Skin epidermis (tissue), 12 donors: Measurements from ENCODE around the gene TMEM37.
A peak's percentile ranks its signal among the peaks of the same experiment; 100 is the strongest.

Experiments
- H3K27ac ChIP-seq, 21 experiments: fragments of 200-600 bp; sonication (generic) in 11 of 21; one replicate each; pipeline ENCODE4 v1.5.0; 2020; ENCODE audit warnings: mild to moderate bottlenecking in 3 of 21, inconsistent platforms in 2 of 21, moderate library complexity in 2 of 21
- H3K4me3 ChIP-seq, 7 experiments: fragments of 200-600 bp; sonication (generic) in 2 of 7; one replicate each; pipeline ENCODE4 v1.5.0; 2020; ENCODE audit warnings: inconsistent platforms in 2 of 7, mild to moderate bottlenecking in 2 of 7, moderate library complexity in 1 of 7

TMEM37 gene

DNA sequence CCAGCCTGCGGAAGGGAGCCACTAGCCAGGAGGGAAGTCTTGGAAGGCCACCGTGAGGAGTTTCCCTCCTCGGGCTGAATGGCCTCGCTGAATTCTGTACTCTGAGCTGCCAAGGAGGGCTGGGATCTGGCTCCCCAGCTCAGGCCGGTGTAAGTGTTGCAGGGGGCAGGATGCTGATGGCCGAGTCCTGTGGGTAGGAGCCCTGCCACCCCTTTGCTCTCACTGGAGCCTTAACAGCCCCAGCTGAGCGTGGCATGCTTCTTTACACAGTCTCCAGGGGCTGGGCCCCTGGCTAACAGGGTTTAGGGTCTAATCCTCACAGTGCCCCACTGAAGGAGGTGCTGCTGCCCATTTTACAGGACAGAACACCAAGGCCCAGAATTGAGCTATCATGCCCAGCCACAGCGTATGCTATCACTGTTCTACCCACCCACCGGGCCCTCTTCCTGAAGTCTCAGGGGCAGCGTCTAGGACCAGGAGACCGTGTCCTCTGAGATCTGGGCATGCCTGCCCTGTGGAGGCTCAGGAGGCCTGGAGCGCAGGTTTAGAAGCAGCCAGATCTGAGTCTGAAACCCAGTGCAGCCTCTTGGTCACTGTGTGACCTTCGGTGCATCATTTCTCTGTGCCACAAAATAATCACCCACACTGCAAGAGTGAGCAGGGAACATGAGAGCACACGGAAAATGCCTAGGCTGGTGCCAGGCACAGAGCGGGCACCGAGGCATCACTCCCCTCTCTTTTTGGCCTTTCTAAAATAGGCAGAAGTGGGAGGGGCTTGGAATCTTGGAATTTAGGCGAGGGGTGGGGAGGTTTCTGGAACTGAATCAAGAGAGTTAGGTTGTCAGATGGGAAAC, 42.9 kb downstream of the TMEM37 start:
- Histone ChIP-seq H3K4me3 (no peak overlapping the region), H3K27ac (no peak overlapping the region)

DNA sequence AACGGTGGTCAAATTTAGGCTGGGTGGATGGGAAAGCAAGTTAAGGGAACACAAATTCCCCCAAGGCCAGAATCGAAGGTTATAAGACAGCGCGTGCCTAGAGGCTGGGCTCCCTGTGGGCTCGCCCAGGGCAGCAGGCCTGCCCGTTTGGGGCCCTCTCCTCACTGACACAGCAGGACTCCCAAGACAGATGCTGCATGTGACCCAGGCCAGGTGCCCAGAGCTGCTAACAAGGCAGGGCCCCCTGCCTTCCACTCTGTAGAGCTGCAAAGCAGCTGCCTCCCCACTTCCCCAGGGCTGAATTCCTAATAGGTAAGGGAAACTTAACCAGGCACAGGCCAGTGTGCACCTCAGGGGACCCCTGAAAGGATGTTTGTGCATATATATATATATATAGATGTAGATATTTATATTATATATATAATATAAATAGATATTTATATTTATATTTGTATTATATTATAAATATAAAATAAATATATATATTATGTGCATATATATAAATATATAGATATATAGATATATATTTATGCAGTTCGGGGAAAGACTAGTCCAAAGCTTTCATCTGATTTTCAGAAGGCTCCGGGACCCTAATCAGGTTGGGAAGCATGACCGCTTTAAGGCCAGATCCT, 43.7 kb downstream of the TMEM37 start:
- no peak overlapping the region for H3K4me3 ChIP-seq
- no peak overlapping the region for H3K27ac ChIP-seq

DNA sequence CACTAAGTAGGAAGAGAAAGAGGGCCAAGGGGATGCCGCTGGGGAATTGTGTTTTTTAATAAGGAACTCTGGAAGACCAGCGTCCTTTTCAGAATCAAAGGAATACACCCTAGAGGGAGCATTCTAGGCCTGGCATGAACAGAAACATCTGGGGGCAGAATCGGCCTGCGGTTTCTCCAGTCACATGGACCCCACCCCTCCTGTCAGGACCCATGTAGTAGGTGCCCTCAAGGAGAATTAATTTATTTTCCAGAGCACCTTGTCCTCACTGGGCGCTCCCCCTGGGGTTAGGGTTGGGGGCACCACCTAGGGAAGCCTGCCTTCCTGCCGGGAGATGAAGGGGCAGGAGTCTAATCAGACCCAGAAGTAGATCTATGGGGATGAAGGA, 44.2 kb downstream of the TMEM37 start:
- H3K4me3 ChIP-seq = no peak overlapping the region
- peak overlapping the region in 1 of 21 experiments; percentile 20 for H3K27ac ChIP-seq

DNA sequence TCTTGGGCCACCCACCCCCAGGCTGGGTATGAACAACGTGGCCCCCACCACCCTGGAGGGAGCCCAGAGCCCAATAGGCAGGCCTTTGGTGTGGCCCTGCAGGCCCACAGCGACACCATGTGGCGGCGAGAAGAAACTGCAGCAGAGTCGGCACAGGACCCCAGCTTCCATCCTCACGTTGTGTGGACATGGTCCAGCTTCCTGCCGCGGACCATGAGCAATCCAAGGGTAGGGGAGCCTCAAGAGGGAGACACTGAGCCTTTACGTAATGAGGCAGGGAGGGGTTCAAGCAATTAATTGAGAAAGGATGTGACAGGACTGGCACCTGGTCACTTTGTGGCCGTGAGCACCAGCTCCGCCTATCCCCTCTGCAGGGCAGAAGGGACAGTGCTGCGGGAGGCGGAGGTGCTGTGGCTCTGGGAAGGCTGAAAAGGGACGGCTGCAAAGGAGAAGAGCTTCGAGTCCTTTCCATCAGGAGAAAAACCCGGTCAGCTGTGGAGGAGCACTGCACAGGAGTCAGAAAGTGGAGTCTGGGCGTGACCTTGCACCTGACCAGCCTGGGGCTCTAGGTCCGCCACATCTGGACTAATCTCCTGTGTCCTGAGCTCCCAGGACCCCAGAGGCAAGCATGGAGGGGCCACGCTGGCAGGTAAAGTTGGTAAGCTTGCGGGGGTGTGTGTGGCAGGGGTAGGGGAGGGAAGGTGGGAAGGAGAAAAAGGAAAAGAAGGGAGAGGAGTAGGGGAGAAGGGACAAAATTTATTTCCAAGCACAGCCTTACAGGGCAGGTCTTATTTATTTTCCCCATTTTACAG, 44.9 kb downstream of the TMEM37 start:
- H3K4me3 ChIP-seq = no peak overlapping the region
- H3K27ac ChIP-seq = no peak overlapping the region

DNA sequence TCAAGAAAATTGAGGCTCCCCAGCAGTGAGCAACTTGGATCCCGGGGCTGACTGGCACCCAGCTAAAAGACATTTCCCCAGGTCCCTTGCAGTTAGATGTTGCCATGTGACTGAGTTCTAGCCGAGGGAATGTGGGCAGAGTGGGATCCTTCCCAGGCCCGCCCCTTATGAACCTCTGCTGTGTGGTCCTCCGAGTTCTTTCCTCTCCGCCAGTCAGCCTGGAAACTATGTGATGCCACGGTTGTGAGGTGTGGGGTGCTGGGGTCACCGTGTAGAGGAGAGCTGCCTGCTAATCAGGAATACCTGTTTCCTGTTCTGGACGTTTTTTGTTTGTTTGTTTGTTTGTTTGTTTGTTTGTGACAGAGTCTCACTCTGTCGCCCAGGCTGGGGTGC, 45.5 kb downstream of the TMEM37 start:
- Histone ChIP-seq H3K27ac (no peak overlapping the region), H3K4me3 (no peak overlapping the region)

DNA sequence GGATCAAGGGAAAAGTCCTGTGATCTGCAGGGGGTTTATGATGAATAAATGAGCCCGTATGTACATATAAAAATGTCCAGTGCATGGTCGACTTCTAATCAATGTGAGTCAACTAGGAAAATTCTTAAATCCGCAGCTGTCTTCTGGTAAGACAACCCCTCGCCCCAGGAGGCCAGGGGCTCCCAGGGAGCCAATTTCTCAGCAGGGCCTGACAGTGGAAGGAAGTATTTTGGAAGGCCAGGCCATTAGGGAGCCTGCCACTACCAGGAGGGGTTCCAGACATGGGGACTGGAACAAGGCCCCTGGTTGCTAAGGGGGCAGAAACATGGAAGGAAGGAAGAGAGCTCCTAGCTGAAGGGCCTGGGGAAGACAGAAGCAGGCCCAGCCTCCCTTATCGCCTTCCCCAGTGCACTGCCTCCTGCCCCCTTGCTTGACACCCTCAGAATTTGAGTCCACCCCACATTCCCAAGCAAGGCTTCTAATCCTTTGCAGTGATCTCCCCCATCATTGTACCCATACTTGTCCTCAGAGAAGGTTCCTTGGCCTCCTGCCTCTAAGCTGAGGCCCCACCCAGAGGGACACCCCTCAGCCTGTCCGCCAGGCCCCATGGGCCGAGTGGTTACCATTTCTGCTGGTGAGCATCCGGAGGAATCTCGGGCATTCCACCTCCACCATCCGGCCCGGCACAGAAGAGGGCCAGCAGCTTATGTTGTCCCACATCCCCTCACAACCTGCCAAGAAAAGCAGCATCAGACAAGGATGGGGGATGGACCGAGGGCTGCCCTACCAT, 46.7 kb downstream of the TMEM37 start:
- Histone ChIP-seq H3K4me3 (no peak overlapping the region), H3K27ac (no peak overlapping the region)

DNA sequence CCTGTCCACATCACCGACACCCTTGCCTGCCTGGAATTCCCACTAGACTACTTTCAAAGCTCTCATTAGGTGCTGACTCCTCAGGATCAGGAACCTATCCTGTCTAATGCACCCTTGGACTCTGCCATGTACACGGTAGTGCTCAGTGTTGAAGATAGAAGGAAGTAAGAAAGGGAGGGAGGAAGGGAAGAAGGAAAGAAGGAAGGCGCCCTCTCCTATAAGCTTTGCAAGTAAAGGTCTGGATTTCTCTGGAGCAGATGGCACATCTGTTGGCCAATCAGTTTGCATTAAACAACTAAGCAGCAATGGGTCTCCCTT, 47.3 kb downstream of the TMEM37 start:
- Histone ChIP-seq H3K4me3 (no peak overlapping the region), H3K27ac (no peak overlapping the region)

DNA sequence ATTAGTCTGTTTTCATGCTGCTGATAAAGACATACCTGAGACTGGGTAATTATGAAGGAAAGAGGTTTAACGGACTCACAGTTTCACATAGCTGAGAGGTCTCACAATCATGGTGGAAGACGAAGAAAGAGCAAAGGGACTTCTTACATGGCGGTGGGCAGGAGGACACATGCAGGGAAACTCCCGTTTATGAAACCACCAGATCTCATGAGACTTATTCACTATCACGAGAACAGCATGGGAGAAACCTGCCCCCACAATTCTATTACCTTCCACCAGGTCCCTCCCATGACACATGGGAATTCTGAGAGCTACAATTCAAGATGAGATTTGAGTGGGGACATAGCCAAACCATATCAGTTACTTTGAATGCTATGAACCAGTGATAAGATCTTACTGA, 48.5 kb downstream of the TMEM37 start:
- Histone ChIP-seq H3K27ac (no peak overlapping the region), H3K4me3 (no peak overlapping the region)

DNA sequence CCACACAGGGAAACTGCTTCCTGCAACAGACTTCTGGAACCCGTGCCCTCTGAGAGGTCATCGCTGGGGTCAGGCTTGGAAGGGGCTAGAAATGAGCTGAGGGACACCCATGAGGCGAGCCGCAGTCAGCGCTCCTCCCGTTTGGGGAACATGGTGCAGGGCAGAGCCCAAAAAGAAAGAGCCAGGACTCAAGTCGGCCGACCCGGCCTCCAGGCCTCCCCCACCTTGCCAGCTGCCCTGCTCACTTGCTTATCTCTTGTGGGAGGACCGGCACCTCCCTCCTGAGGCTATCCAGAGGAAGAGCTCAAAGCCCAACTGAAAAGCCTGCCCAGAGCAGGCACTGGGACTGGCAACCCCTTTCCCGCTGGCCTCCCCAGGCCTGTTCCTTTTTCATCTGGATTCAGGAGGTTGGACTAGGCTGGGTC, 49.1 kb downstream of the TMEM37 start:
- no peak overlapping the region for H3K27ac ChIP-seq

DNA sequence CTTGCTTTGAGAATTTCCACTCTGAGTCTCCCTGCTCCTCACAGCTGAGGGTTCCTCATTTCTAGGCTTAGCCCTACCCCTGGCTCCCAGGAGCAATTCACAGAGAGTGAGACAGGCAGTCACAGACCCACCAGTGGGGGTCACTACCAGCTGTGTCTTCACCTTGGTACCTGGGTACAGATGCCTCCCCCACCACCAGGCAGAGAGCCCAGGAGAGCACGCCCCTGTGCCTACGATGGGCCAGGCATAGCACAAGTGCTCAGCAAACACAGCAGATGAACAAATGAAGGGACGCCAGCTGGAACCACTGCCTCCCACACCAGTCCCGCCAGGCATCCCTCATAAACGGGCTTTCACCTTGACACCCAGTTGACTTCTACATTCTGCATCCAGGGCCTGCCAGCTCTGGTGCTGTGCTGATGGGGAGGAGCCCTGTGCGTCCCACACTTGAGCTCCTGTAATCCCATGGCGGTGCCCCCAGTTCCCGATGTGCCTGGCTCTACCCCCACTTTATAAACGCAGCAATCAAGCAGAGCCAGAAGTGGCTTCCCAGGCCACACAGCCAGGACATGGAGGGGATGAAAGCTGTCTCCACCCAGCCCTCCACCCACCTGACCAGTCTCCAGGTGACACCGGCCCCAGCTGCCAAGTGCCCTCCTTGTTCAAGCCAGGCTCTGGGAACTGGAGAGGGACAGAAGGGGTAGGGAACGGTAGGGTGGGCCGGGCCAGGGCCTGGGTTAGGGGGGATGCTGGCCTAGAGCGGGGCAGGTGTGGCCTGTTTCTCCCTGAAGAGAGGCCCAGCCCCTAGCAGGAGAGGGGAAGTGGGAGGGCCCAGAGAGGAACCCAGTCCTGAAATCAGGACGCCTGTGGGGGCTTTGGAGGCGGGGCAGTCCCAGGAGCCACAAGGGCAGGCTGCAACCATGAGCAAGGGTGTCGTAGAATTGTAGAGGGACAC, 50.1 kb downstream of the TMEM37 start:
- H3K27ac ChIP-seq = no peak overlapping the region

More for the DNA sequence above, 49.1 kb downstream of the TMEM37 start:
- no peak overlapping the region for H3K4me3 ChIP-seq

DNA sequence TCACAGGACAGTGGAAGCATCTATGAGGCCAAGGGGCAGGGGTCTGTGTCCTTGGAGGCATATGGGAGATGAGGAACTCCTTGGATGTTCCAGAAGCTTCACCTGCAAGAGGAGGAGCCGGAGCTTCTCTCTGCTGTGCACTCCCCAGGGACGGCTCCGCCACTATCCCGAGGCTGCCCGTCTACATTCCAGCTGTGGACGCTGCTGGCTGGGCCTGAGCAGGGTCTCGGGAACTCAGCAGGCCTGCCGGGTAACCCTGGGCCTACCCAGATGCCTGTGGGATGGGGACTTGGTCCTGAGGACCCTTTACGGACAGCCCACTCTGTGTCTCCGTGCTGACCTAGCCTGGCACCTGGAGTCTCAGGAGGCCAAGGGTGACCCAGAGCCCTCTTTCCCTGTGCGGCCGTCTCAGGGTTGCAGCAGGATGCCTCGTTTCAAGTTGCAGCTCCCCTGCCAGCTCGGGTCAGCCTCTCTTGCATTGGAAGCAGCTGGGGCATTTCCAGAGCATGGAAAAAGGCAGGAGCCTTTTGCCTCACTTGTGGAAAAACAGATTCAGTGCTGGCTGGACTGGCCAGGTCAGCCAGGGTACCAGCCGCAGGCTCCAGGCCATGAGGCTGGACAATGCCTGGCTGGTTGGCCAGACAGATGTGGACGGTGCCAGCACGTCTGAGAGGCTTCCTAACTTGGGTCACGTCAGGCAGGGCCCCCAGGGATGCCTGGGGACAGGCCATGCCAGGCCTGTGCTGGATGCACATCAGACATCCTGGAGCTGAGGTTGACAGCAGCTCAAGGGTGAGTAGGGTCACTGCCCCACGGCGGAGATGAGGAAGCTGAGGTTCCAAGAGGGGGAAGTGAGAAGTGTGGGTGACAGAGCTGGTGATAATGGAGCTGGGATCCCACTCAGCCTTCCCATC, 51.1 kb downstream of the TMEM37 start:
- Histone ChIP-seq H3K4me3 (no peak overlapping the region), H3K27ac (no peak overlapping the region)

More for the DNA sequence above, 50.1 kb downstream of the TMEM37 start:
- H3K4me3 ChIP-seq = no peak overlapping the region

DNA sequence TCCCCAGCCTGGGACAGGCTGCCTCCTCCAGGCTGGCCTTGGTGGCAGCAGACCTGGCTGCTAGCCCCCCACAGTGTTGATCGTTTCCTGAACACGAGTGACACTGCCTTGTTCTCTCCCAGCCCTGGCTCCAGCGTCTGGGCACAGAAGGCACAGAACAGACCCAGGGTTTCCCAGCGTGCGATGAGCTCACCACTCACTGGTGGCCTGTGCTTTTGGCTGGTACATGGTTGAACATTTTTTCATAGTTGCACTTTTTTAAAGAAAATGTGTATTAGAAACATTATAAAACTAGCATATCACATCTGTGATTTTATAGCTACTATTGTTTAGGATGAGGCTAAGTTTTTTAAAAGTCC, 51.7 kb downstream of the TMEM37 start:
- H3K27ac ChIP-seq = no peak overlapping the region
- no peak overlapping the region for H3K4me3 ChIP-seq

DNA sequence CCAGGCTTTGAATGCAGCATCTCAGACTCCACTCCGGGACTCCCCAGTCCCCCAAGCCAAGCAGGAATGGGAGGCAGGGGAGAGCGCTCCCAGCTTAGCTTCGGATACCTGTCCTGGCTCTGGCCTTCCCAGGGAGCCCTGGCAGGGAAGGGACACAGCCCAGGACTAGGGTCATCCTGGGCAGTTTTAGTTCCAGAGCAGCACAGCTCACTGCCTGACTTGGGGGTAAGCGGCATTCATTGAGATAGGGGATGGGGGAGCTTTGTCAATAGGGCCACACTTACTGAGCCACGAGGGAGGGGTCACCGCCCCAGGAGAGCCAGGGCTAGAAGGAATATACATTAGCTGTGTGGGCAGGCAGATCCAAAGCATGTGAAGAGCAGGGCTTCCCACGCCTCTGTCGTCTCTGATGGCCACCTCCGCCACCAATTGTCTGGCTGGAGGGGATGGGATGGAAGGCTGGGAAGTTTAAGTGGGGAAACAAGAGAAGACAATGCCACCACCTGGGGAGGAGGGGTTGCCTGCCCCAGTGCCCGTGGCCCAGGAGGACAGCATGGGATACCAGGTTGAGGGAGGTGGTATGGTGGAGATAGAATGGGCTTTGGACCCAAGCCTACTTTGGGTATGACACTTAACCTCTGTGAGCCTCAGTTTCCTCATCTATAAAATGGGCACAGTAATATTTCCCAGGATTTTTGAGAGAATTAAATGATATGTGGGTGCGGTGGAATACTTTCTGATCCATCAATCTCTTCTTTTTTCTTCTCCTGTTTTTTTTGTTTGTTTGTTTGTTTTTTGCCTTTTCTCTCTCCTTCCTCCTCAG, 52.5 kb downstream of the TMEM37 start:
- H3K4me3 ChIP-seq = no peak overlapping the region
- H3K27ac ChIP-seq = no peak overlapping the region

DNA sequence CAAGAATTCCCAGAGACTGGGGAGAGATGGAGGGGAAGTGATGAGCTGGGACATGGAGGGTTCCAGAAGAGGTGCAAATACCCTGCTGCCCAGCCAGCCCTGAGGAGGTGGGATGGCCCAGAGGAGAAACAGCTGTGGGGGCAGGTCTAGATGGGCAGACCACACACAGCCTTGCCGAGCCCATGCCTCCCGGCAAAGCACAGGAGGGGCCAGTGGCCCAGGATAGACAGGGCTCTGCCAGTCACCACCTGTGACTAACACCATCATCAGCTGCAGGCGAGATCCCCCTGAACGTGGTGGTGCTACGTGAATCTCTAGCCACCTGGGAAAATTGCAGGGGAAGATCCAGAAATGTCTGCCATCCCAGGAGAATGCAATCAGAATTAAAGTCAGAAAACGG, 53.2 kb downstream of the TMEM37 start:
- H3K4me3 ChIP-seq = no peak overlapping the region
- H3K27ac ChIP-seq = no peak overlapping the region

DNA sequence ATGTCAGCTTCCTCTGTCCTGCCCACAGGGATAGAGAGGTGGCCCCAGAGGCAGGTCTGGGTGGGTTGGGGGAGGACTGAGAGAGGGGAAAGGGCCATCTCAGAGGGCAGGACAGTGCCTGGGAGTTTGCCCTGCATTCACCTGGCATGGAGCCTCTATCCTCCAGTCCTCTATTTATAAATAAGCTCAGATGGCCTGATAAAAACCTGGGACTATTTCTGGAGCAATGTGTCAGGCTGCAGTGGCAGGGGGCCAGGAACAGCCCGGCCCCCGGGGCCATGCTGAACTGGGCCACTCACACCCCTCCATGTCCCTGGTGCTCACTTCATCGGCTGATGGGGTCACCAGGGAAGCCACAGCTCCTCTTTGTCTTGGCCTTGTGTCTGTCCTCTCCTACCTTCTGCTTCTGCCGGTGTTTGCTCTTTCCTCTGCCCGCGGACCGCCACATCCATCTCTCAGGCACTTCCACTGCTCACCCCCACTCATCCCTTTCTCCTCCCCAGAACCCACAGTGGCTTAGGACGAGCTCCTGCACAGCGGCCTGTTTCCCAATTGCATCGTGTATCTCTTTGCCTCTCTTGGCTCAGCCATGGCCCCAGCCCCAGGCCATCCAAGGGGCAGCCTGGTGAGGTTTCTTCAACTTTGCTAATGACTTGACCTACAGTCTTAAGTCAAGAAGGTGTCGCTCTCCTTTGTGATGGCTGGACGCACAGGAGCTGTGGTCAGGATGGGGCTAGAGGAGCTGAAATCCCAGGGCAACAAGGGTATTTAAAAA, 53.9 kb downstream of the TMEM37 start:
- no peak overlapping the region for H3K4me3 ChIP-seq
- no peak overlapping the region for H3K27ac ChIP-seq

DNA sequence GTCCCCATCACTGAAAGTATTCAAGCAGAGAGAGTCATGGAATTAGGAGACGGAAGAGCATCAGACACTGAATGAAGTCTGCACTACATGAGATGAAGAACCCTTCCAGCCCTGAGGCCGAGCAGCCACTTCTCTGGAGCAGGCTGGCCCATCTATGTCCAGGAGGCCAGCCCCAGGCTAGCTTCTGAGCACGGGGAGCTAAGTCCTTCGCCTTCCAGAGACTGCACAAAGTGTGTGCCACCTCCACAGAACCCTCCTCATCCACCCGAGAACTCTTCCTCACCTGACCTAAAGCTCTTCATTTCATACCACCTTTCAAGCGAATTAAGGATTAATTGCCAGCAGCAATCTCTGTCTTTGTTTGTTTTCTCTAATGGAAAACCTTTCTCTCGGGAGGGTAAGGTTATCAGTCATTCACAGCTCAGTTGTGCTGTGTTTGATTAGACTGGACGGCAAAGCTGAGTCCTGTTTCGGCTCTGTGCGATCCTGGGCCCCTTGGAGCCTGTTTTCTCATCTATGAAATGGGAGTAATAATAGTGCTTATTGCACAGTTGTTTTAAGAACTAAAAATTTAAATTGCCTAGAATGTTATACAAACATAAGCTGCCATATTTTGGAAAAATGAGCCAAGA, 54.7 kb downstream of the TMEM37 start:
- no peak overlapping the region for H3K4me3 ChIP-seq
- H3K27ac ChIP-seq = no peak overlapping the region
